ENCODE data around the gene PRKAR2A.

PRKAR2A gene

DNA sequence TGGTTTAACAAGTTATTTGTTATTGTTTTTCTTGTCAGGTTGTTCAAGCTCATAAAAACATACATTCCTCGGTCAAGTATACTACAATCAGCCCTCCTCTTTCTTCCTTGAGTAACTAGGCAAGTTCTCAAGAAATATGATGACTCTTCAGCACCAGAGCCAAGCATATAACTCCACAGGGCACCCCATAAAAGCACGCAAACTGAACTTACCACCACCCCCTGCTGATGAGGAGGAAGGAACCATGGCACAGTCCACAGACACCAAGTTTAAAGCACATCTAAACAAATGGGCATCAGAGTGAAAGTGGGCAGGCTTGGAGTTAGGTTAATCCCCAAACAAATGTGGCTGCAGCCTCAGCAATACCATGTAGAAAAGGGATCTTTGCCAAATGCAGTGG is 135.9 kb downstream of the PRKAR2A start:
- FAIRE-seq (no peak), DNase-seq (ENCODE audit: insufficient read length, low spot score) (no peak)
- no peak for TF ChIP-seq POLR2A (IDR thresholded peaks at IDR 0.05; ENCODE audit: low read depth, low read length)

DNA sequence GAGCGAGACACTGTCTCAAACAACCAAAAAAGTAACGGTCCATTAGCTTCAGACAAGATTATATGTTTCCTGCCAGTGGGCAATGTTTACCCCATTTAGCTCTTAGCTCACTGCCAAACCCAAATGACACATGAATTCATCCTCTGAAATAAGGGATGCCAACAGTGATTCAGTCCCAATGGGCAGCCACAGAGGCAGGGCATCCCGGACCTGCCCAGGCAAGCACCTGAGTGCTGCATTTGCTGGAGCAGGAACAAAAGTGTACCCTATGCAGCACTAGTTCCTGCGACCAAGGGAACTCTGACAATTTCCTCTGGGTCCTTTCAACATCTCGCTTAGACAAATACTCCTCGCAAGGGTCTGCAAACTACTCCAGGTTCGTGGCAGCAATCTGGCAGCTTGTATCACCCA is 138.6 kb downstream of the PRKAR2A start:
- TF ChIP-seq POLR2A (IDR thresholded peaks at IDR 0.05; ENCODE audit: low read depth, low read length): no peak
- DNase-seq (ENCODE audit: insufficient read length, low spot score): no peak
- FAIRE-seq: no peak

DNA sequence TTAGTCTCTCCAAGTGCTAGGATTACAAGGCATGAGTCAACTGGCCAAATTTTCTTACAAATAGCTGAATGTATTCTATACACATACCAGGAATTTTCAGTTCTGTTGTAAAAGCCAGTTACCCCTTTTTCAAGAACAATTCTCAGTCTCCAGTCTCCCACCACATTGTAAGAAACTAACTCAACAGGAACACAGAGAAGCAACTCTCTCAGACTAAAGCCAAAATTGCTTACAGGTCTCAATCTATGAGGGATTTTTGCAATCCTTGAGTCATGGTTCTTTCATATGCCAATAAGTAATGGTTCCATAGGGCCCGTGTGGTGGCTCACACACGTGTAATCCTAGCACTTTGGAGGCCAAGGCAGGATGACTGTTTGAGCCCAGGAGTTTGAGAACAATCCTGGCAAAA is 139.2 kb downstream of the PRKAR2A start:
- no peak for TF ChIP-seq POLR2A (IDR thresholded peaks at IDR 0.05; ENCODE audit: low read depth, low read length)
- FAIRE-seq: no peak
- DNase-seq (ENCODE audit: insufficient read length, low spot score): no peak

DNA sequence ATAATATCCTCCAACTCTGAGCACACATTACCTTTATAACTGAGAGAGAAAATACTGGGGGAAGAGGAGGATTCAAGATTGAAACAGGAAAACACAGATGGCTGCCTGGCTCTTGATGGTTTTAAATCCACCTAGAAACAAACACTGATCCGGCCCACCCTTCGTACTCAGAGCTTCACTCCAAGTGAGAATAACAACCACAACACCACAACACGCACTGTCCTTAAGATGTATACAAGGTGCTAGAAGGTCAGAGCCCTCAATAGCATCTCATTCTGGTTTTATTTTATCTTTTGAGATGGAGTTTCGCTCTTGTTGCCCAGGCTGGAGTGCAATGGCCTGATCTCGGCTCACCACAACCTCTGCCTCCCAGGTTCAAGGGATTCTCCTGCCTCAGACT is 140.5 kb downstream of the PRKAR2A start:
- DNase-seq (ENCODE audit: insufficient read length, low spot score): no peak
- TF ChIP-seq POLR2A (IDR thresholded peaks at IDR 0.05; ENCODE audit: low read depth, low read length): no peak
- FAIRE-seq: no peak

DNA sequence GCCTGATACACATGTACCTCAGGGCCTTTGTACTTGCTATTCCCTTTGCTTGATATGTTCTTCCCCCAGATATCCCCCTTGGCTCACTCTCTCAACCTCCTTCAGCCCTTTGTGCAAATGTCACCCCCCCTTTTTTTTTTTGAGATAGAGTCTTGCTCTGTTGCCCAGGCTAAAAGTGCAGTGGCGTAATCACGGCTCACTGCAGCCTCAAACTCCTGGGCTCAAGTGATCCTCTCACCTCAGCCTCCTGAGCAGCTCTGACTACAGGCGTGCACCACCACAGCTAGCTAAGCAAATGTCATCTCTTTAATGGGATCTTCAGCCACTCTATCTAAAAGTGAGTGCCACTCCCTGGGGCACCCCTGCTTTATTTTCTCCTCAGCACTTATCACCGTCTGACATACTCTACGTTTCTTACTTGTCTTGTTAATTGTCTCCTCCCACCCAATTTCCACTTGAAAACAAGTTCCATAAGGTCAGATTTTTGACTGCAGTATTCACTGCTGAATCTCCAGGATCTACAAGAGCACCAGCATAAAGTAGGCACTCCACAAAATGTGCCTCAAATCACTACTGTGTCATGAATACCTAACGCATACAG is 145.3 kb downstream of the PRKAR2A start:
- FAIRE-seq (no peak), DNase-seq (ENCODE audit: insufficient read length, low spot score) (no peak)
- TF ChIP-seq POLR2A (IDR thresholded peaks at IDR 0.05; ENCODE audit: low read depth, low read length): no peak

DNA sequence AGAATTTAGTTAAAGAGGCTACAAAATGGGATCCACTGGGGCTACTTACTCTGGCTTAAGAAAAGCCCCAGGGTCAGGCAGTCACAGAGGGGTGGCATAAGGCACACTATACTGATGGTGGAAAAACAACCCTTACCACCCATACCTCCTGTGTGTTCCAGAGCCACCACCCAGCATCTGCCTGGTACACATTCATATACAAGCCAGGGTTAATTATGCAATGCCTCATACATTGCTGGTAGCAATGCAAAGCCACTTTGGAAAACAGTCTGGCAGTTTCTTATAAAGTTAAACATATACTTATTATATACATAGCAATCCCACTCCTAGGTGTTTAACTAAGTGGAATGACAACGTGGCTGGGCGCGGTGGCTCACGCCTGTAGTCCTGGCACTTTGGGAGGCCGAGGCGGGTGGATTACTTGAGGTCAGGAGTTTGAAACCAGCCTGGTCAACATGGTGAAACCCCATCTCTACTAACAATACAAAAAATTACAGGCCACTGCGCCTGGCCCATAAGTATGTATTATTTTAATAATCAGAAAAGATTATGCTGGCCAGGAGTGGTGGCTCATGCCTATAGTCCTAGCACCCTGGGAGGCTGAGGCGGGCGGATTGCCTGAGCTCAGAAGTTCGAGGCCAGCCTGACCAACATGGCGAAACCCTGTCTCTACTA is 146.8 kb downstream of the PRKAR2A start:
- TF ChIP-seq POLR2A (IDR thresholded peaks at IDR 0.05; ENCODE audit: low read depth, low read length): no peak
- FAIRE-seq (no peak), DNase-seq (ENCODE audit: insufficient read length, low spot score) (no peak)

DNA sequence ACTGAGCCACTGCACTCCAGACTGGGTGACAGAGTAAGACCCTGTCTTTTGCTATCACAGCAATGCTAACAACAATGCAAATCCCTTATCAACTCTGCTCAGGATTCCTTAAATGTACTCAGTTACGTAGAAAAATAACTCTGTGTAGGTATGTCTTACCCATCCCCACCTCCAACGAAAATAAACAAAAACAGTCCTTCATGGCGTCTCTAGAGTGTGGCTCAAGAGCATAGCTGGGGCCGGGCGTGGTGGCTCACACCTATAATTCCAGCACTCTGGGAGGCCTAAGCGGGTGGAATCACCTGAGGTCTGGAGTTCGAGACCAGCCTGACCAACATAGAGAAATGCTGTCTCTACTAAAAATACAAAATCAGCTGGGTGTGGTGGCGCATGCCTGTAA is 148.8 kb downstream of the PRKAR2A start:
- no peak for FAIRE-seq

DNA sequence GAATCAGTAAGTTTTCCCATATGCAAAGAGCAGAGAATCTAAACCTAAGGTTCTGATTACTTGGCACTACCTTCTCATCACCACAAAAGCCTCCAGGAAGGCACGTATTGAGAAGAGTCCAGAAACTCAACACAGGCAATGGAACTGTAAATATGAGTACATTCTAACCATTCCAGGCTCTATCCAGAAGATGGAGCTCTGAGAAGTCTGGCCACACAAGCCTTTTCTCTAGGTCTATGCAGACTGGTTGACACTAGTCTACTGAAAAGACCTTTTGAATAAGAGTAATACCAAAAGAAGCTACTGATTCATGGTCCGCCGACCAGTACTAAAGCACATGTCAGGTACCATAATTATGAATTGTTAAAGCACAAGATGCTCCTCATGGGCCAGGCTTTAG is 149.7 kb downstream of the PRKAR2A start:
- TF ChIP-seq POLR2A (IDR thresholded peaks at IDR 0.05; ENCODE audit: low read depth, low read length): no peak
- DNase-seq (ENCODE audit: insufficient read length, low spot score) (no peak), FAIRE-seq (no peak)

More for the DNA sequence above, 148.8 kb downstream of the PRKAR2A start:
- no peak for DNase-seq (ENCODE audit: insufficient read length, low spot score)
- no peak for TF ChIP-seq POLR2A (IDR thresholded peaks at IDR 0.05; ENCODE audit: low read depth, low read length)

DNA sequence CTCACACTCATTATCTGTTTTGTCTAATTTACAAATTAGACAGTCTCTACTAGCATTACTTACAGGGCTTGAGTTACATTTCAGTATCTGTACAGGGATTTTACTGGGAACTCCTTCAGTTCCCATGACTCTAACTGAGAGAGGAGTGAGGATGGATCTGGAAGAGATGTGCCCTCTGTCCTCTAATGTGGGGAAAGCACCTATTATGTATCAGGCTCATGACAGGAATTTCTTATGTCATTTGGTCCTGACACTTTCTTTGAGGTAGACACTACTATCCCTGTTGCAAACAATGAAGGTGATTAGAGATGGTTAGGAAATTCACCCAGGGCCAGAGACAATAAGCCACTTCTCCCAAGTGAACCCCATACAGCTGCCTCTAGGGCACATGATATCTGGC is 151.1 kb downstream of the PRKAR2A start:
- TF ChIP-seq POLR2A (IDR thresholded peaks at IDR 0.05; ENCODE audit: low read depth, low read length): no peak
- FAIRE-seq: no peak

More for the DNA sequence above, 151.1 kb downstream of the PRKAR2A start:
- no peak for DNase-seq (ENCODE audit: insufficient read length, low spot score)

All from H54 (cell line).